HG03045 (cell line): Measurements from ENCODE around the gene HIPK4.
"Not testable (repeated sequence)": the region's sequence is repeated elsewhere in the genome, so short reads cannot be mapped to it uniquely, and the experiment has no call there.

Experiments
- ATAC-seq: cut with Tn5 transposase; IDR thresholded peaks from one replicate; pipeline ENCODE4 v1.9.1; 2021; ENCODE audit warnings: mild to moderate bottlenecking, moderate library complexity; ENCODE audit not compliant: unreplicated experiment

The HIPK4 gene

GRCh38 chr19:40394816-40395210, 4.8 kb upstream of the HIPK4 start:
- ATAC-seq, result no peak

- ATAC-seq, result no peak
Measured at GRCh38 chr19:40393894-40394815, 4.2 kb upstream of the HIPK4 start.

- no peak for ATAC-seq
Measured at GRCh38 chr19:40392894-40393517, 3.0 kb upstream of the HIPK4 start.

GRCh38 chr19:40392123-40392522, 2.1 kb upstream of the HIPK4 start:
- no peak for ATAC-seq

GRCh38 chr19:40389404-40390083, 437 bp downstream of the HIPK4 start:
- ATAC-seq, result no peak

- ATAC-seq, result no peak
Measured at GRCh38 chr19:40388481-40388880, 1.5 kb downstream of the HIPK4 start.

- ATAC-seq, result no peak
Measured at GRCh38 chr19:40387155-40387554, 2.8 kb downstream of the HIPK4 start.

- ATAC-seq, result no peak
Measured at GRCh38 chr19:40383668-40384248, 6.2 kb downstream of the HIPK4 start.

GRCh38 chr19:40381321-40381720, 8.7 kb downstream of the HIPK4 start:
- no peak for ATAC-seq

- ATAC-seq, result no peak
Measured at GRCh38 chr19:40380199-40381037, 9.6 kb downstream of the HIPK4 start.

GRCh38 chr19:40379446-40380198, 10.4 kb downstream of the HIPK4 start:
- ATAC-seq, result no peak

- ATAC-seq, result no peak
Measured at GRCh38 chr19:40378509-40378908, 11.5 kb downstream of the HIPK4 start.

- ATAC-seq, result no peak
Measured at GRCh38 chr19:40377876-40378385, 12.1 kb downstream of the HIPK4 start.

GRCh38 chr19:40376286-40376862, 13.6 kb downstream of the HIPK4 start:
- no peak for ATAC-seq

GRCh38 chr19:40374084-40374483, 15.9 kb downstream of the HIPK4 start:
- ATAC-seq, result no peak

GRCh38 chr19:40371802-40372122, 18.2 kb downstream of the HIPK4 start:
- ATAC-seq, result no peak

- no peak for ATAC-seq
Measured at GRCh38 chr19:40370997-40371801, 18.8 kb downstream of the HIPK4 start.

GRCh38 chr19:40370253-40370652, 19.7 kb downstream of the HIPK4 start:
- not testable (repeated sequence) for ATAC-seq
